Spleen (tissue), 7 donors: Measurements from ENCODE around the gene PRPS1L1.

ENCODE experiments used
- POLR2A ChIP-seq, 3 donors: fragments of 450-650 bp; IDR thresholded peaks; one replicate each; pipeline ENCODE4 v1.5.1; 2017; ENCODE audit warnings: antibody characterized with exemption in 3 of 3, mild to moderate bottlenecking in 1 of 3
- POLR2AphosphoS5 ChIP-seq, 3 donors: sonication (generic); formaldehyde crosslinking; IDR thresholded peaks; one replicate each; pipeline ENCODE4 v1.5.1; 2017; ENCODE audit warnings: antibody characterized with exemption in 3 of 3
- TF ChIP-seq, protein P1 (sequence below), 11 experiments: fragments of 200-600 bp in 7 of 11; fragments of 450-650 bp in 4 of 11; sonication (generic) in 4 of 11; IDR thresholded peaks in 8 of 11; conservative IDR thresholded peaks in 3 of 11; 1 replicate in 7 of 11; 2 replicates in 4 of 11; pipeline versions ENCODE4 v1.4.0 to v1.8.0; 2016 to 2021; ENCODE audit warnings: antibody characterized with exemption in 11 of 11, inconsistent platforms in 4 of 11, mild to moderate bottlenecking in 1 of 11
- donor health status: DM: no; HTN: no; CAD: no; lungs with moderate emphysema.
- donor health status: DM: no; HTN: no; CAD: no.
- donor health status: DM: no; HTN: no; CAD: no.

DNA sequence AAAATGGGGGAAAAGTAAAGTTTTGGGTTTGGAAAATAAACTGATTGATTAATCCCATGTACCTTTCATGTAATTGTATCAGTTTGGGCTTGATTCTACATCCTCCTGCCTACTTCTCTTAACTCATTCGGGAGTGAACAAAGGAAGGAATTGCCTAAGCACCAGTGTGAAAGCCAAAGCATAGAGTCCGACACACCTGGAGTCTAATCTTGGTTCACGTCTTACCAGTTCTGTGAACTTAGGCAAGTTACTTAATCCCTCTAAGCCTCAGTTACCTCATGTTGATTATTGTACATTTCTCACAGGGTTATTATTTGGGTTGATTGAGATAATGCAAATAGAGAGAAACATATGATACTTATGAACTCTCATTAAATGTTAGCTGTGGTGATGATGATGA, 41.1 kb upstream of the PRPS1L1 start:
- TF ChIP-seq, protein P1, sequence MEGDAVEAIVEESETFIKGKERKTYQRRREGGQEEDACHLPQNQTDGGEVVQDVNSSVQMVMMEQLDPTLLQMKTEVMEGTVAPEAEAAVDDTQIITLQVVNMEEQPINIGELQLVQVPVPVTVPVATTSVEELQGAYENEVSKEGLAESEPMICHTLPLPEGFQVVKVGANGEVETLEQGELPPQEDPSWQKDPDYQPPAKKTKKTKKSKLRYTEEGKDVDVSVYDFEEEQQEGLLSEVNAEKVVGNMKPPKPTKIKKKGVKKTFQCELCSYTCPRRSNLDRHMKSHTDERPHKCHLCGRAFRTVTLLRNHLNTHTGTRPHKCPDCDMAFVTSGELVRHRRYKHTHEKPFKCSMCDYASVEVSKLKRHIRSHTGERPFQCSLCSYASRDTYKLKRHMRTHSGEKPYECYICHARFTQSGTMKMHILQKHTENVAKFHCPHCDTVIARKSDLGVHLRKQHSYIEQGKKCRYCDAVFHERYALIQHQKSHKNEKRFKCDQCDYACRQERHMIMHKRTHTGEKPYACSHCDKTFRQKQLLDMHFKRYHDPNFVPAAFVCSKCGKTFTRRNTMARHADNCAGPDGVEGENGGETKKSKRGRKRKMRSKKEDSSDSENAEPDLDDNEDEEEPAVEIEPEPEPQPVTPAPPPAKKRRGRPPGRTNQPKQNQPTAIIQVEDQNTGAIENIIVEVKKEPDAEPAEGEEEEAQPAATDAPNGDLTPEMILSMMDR (IDR thresholded peaks at IDR 0.05 in 8 of 11, conservative IDR thresholded peaks at IDR 0.05 in 3 of 11): no peak
- TF ChIP-seq POLR2A (IDR thresholded peaks at IDR 0.05): no peak
- TF ChIP-seq POLR2AphosphoS5 (IDR thresholded peaks at IDR 0.05): no peak
